Retinal pigment epithelial cell (primary cell): ENCODE data around the gene DFFA.

Experiments
- DNase-seq: peaks from one replicate; pipeline ENCODE4 v3.0.0-alpha.2; 2010; ENCODE audit warnings: low read depth
- H3K4me3 ChIP-seq: 2 replicates; pipeline ENCODE4 v1.5.1; 2011; ENCODE audit warnings: mild to moderate bottlenecking, low read length, control low read depth, moderate library complexity
- CTCF ChIP-seq: conservative IDR thresholded peaks from 2 replicates; pipeline ENCODE4 v1.5.1; 2011; ENCODE audit warnings: low read depth, low read length, control low read depth, inconsistent platforms

DFFA gene

GRCh38 chr1:10472220-10473144, at the start of gene DFFA:
Gene DFFA (minus strand): TSS chr1:10472529. CDS start chr1:10472458, 71 bp downstream.
- peak; percentile 90 for DNase-seq
- no peak for TF ChIP-seq CTCF
- H3K4me3 ChIP-seq = peak within 1 kb of the TSS; percentile 80

- no peak overlapping the region for H3K4me3 ChIP-seq
- DNase-seq = no peak
- TF ChIP-seq CTCF = no peak
These were observed 49.3 kb upstream of the DFFA start for GRCh38 chr1:10521537-10522157.

- TF ChIP-seq CTCF = no peak
- no peak overlapping the region for H3K4me3 ChIP-seq
- DNase-seq = no peak
These were observed 48.6 kb upstream of the DFFA start for GRCh38 chr1:10520952-10521351.

GRCh38 chr1:10520497-10520896, 48.2 kb upstream of the DFFA start:
- no peak for TF ChIP-seq CTCF
- DNase-seq = no peak
- no peak overlapping the region for H3K4me3 ChIP-seq

- no peak overlapping the region for H3K4me3 ChIP-seq
- peak; percentile 4 for TF ChIP-seq CTCF
- DNase-seq = no peak
These were observed 46.7 kb upstream of the DFFA start for GRCh38 chr1:10519016-10519417.

GRCh38 chr1:10517677-10517982, 45.3 kb upstream of the DFFA start:
- no peak for TF ChIP-seq CTCF
- H3K4me3 ChIP-seq = no peak overlapping the region
- no peak for DNase-seq
